DMS 273 (cell line): Measurements from ENCODE around the gene CDC42BPB.

Source experiments
- DNase-seq: peaks from one replicate; lab custom pipeline; 2025; ENCODE audit not compliant: unreplicated experiment; lab: John Stamatoyannopoulos, UW

The CDC42BPB gene

GRCh38 chr14:102996941-102997340 is 60.4 kb downstream of the CDC42BPB start:
- no peak for DNase-seq

- no peak for DNase-seq
These were observed 62.7 kb downstream of the CDC42BPB start for GRCh38 chr14:102994689-102995088.

- DNase-seq: no peak
These were observed 63.8 kb downstream of the CDC42BPB start for GRCh38 chr14:102993523-102993922.

GRCh38 chr14:102991376-102991775 is 66.0 kb downstream of the CDC42BPB start:
- no peak for DNase-seq

- no peak for DNase-seq
These were observed 69.3 kb downstream of the CDC42BPB start for GRCh38 chr14:102988054-102988453.

GRCh38 chr14:102986810-102987579 is 70.4 kb downstream of the CDC42BPB start:
- no peak for DNase-seq

GRCh38 chr14:102985665-102986064 is 71.7 kb downstream of the CDC42BPB start:
- no peak for DNase-seq

- DNase-seq: no peak
These were observed 72.8 kb downstream of the CDC42BPB start for GRCh38 chr14:102984336-102985102.

- no peak for DNase-seq
These were observed 73.9 kb downstream of the CDC42BPB start for GRCh38 chr14:102983496-102983895.

- DNase-seq: no peak
These were observed 74.4 kb downstream of the CDC42BPB start for GRCh38 chr14:102982852-102983470.

- no peak for DNase-seq
These were observed 76.9 kb downstream of the CDC42BPB start for GRCh38 chr14:102980409-102980810.

GRCh38 chr14:102979406-102979805 is 77.9 kb downstream of the CDC42BPB start:
- DNase-seq: no peak

- no peak for DNase-seq
These were observed 79.9 kb downstream of the CDC42BPB start for GRCh38 chr14:102977475-102977874.

GRCh38 chr14:102975662-102976061 is 81.7 kb downstream of the CDC42BPB start:
- no peak for DNase-seq

- peak; percentile 35 for DNase-seq
These were observed 83.6 kb downstream of the CDC42BPB start for GRCh38 chr14:102973706-102974285.

GRCh38 chr14:102971836-102972606 is 85.3 kb downstream of the CDC42BPB start:
- DNase-seq: no peak

- no peak for DNase-seq
These were observed 86.0 kb downstream of the CDC42BPB start for GRCh38 chr14:102971314-102971713.

GRCh38 chr14:102970496-102970895 is 86.9 kb downstream of the CDC42BPB start:
- DNase-seq: no peak

GRCh38 chr14:102969901-102970300 is 87.4 kb downstream of the CDC42BPB start:
- no peak for DNase-seq

GRCh38 chr14:102969060-102969791 is 88.1 kb downstream of the CDC42BPB start:
- no peak for DNase-seq
